HG02938 (cell line): ENCODE measurements around the gene TMEM139.
A peak's percentile ranks its signal among the peaks of the same experiment; 100 is the strongest.
"Not testable (repeated sequence)": the region's sequence is repeated elsewhere in the genome, so short reads cannot be mapped to it uniquely, and the experiment has no call there.

Source experiments
- ATAC-seq: cut with Tn5 transposase; IDR thresholded peaks from one replicate; pipeline ENCODE4 v1.9.1; 2021; ENCODE audit warnings: mild to moderate bottlenecking, moderate library complexity; ENCODE audit not compliant: unreplicated experiment

Gene TMEM139

DNA sequence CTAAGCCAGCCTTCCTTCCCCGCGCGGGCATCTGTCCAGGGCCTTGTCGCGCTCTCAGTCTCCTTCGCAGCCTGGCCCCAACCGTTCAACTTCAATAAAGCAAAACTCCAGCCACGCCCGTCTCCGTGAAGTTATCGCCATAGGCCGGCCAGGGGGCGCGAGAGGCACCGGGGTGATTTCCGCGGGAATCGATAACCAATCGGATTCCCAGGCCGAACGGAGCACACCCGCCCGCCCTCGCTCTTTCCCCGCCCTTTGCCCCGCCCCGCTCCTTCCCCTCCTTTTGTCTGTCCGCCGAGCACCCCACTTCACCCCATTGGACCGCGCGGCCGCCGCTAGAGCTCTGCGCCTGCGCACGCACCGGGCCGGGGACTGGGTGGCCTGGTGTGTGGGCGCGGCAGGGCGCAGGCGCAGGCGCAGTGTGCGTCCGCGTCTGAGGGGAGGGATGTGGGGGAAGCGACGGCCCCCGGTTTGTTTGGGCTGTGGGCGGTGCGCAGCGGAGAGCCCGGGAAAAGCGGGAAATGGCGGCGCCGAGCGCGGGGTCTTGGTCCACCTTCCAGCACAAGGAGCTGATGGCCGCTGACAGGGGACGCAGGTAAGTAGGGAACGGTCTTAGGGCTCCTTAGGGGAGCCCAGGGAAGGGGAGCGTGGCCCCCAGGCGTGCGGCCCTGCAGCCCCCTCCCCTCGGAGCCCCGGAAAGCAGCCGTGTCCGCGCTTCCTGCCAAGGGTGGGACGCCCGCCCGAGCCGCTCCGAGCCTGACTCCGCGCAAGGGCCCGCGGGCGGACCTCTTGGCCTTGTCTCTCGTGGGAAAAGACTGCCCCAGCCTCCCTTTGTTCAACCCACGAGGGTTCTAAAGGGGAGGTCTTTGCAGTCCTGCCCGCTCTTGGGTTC is 3.4 kb downstream of the TMEM139 start, which contains the start of gene CASP2:
Gene CASP2, plus strand, starts transcription at position 417 of the 892 bp plus-strand sequence. Its CDS starts 105 bp downstream, at position 522.
- peak; percentile 81 for ATAC-seq

- peak; percentile 6 for ATAC-seq
Observed at GRCh38 chr7:143288836-143289235, 4.1 kb downstream of the TMEM139 start.

DNA sequence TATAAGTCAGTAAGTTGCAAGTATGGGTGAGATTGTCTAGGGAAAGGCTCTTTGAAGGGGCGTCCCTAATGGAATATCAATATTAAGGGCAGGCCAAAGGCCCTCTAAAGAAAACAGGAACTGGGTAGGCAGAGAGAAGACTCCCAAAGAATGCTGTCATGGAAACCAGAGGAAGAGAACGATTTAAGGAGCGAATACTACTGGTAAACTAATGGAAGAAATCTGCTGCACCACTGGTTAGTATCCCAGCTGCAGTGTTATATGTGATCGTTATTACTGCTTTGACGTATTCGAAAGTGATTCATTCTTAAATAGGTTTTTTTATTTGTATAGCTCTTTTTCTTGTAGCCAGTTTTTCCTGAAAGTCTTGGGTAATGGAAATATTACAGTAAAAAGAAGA is 4.7 kb downstream of the TMEM139 start:
- ATAC-seq = no peak

DNA sequence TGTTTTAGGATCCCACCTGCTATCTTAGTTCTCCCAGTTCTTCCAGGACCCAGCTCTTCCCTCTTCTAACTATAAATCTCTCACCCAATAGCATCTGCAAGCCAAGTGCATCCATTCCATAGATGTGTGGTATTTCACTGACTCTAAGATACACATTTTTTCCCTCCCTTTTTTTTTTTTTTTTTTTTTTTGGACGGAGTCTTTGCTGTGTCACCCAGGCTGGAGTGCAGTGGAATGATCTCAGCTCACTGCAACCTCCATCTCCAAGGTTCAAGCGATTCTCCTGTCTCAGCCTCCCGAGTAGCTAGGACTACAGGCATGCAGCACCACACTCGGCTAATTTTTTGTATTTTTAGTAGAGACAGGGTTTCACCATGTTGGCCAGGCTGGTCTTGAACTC is 5.1 kb downstream of the TMEM139 start:
- ATAC-seq = not testable (repeated sequence)

- ATAC-seq = no peak
Observed at GRCh38 chr7:143290293-143290692, 5.5 kb downstream of the TMEM139 start.

- no peak for ATAC-seq
Observed at GRCh38 chr7:143292876-143293275, 8.1 kb downstream of the TMEM139 start.

- ATAC-seq = no peak
Observed at GRCh38 chr7:143295870-143296269, 11.1 kb downstream of the TMEM139 start.

GRCh38 chr7:143296686-143297085 is 11.9 kb downstream of the TMEM139 start:
- ATAC-seq = no peak

DNA sequence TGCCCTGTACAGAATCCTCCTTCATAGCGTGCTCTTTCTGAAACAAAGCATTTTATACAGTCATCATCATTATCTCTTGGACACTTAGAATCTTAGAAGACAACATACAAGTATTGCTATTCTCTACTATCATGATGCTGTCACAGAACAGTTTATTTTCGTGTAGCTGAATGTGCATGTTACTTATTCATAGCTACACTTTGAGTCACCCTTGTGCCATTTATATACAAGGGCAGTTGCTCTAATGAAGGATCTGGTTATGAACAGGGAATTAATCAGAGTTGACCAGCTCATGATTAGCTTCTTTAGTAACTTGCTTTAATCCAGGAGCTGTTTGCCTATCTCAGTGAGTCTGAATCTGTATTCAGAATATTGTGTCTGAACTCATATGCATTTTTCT is 14.6 kb downstream of the TMEM139 start:
- no peak for ATAC-seq

- ATAC-seq = no peak
Observed at GRCh38 chr7:143299840-143300239, 15.1 kb downstream of the TMEM139 start.

DNA sequence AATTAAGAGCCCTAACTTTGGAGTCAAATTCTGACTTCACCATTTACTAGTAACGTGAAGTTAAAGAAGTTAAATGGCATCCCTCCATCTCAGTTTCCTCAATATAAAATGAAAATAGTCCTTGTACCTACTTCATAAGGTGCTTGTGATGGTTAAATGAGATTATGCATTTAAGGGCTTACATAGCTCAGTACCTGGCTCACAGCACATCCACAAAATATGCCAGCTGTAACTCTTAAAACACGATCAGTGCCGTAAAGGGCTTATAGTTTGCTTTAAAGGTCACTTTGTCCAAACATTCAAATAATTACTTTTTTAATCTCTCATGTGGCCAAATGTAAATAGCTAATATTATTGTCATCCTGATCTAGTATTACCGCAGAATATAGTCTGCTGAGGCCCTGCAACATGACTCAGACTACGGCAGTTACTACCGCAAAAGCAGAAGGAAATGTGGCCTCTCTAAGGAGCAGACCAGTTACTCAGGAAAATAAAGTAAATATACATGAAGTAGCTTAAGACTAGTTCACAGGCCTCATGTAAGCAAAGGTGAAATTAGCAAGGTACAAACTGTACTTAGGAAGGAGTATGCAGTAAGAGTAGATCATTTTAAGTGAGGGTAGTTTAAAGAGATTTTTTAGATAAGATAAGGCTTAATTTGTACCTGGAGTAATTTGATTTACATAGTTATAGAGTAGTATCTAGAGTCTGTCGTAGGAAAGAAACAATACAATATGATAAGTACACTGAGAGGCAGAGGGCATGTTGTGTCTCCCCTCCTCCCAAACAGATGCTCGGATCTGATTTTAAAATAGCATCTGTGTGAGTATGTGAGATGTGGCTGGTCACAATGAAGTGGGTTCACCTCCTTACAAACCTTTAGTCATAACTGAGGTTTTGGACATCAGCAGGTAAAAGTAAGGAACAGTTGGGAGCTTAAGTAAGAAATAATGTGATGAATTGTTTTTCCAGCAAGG is 16.5 kb downstream of the TMEM139 start:
- ATAC-seq = no peak

GRCh38 chr7:143303733-143304132 is 19.0 kb downstream of the TMEM139 start:
- no peak for ATAC-seq

DNA sequence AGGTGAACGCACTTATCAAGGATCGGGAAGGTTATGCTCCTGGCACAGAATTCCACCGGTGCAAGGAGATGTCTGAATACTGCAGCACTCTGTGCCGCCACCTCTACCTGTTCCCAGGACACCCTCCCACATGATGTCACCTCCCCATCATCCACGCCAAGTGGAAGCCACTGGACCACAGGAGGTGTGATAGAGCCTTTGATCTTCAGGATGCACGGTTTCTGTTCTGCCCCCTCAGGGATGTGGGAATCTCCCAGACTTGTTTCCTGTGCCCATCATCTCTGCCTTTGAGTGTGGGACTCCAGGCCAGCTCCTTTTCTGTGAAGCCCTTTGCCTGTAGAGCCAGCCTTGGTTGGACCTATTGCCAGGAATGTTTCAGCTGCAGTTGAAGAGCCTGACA is 20.2 kb downstream of the TMEM139 start:
- no peak for ATAC-seq

GRCh38 chr7:143305423-143306070 is 20.8 kb downstream of the TMEM139 start:
- no peak for ATAC-seq

GRCh38 chr7:143308632-143309031 is 23.9 kb downstream of the TMEM139 start:
- ATAC-seq = no peak

DNA sequence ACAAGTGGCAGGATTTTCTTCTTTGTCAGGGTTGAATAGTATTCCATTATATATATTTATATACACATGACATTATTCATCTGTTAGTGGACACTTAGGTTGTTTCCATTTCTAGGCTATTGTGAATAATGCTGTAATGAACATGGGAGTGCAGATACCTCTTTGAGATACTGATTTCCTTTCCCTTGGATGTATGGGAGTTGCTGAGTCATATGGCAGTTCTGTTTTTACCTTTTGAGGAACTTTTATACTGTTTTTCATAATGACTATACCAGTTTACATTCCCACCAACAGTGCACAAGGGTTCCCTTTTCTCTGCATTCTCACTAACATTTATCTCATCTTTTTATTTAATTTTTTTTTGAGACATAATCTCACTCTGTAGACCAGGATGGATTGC is 29.4 kb downstream of the TMEM139 start:
- ATAC-seq = no peak

GRCh38 chr7:143315776-143316175 is 31.0 kb downstream of the TMEM139 start, which contains the start of gene CLCN1:
TSS of gene CLCN1 (plus strand) at chr7:143316111. CDS start at chr7:143316213, 102 bp downstream.
- no peak for ATAC-seq

- no peak for ATAC-seq
Observed at GRCh38 chr7:143316492-143316891, 31.7 kb downstream of the TMEM139 start.

DNA sequence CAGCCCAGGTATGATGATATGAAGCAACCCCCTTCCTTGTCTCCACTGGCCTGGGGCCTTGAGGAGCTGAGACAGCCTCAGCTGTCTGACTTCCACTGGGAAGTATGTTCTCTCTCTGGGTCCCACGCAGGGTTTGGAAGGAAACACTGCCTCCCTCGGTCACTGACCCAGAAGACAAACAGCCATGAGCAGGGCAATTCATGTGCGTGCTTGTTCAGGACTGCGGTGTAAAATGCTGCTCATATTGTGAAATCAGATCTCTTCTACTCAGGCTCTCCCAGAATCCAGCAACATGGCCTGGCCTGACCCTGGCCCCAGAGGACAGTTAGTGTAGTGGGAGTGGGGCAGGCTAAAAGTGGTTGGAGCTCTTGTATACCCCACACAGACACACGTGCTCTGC is 33.9 kb downstream of the TMEM139 start:
- ATAC-seq = no peak

DNA sequence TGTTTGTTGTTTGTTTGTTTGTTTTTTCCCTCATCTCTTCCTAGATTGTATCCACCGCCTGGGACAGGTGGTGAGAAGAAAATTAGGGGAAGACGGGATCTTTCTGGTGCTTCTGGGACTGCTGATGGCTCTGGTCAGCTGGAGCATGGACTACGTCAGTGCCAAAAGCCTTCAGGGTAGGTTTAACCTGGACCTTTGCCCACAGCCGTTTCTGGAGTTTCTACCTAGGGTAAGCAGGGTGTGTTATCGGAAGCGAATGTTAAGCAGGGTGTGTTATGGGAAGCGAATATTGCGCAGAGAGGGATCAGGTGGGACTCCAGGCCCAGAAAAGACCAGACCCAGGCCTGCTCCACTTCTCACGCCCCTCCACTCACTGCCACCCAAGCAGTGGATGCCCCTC is 35.9 kb downstream of the TMEM139 start:
- ATAC-seq = no peak

DNA sequence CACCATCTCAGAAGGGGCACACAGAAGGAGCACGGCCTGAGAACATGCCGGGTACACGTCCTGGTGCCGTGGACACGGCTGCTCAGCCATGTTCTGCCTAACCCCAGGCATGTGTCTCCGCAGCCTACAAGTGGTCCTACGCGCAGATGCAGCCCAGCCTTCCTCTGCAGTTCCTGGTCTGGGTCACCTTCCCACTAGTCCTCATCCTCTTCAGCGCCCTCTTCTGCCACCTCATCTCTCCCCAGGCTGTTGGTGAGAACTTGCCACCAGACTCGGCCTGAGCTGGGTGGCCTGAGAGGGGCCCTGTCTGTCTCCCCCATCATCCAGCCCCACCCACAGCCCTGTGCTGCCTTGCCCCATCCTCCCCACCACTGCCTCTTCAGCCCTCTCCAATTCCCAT is 36.5 kb downstream of the TMEM139 start:
- ATAC-seq = no peak
